HG02759 (cell line): ENCODE measurements around the gene LAMA2.

Experiments
- ATAC-seq: cut with Tn5 transposase; IDR thresholded peaks from one replicate; pipeline ENCODE4 v1.9.1; 2021; ENCODE audit warnings: mild to moderate bottlenecking, moderate library complexity; ENCODE audit not compliant: unreplicated experiment

The LAMA2 gene

GRCh38 chr6:129500958-129501739 is 618.2 kb downstream of the LAMA2 start:
- ATAC-seq: no peak

GRCh38 chr6:129501740-129502660 is 619.1 kb downstream of the LAMA2 start:
- no peak for ATAC-seq

- ATAC-seq: no peak
Measured at GRCh38 chr6:129504456-129504855, 621.5 kb downstream of the LAMA2 start.

GRCh38 chr6:129507059-129507807 is 624.3 kb downstream of the LAMA2 start:
- no peak for ATAC-seq

GRCh38 chr6:129507846-129508245 is 624.9 kb downstream of the LAMA2 start:
- no peak for ATAC-seq

GRCh38 chr6:129508477-129509145 is 625.7 kb downstream of the LAMA2 start:
- ATAC-seq: no peak

GRCh38 chr6:129510950-129511349 is 628.0 kb downstream of the LAMA2 start:
- no peak for ATAC-seq

- ATAC-seq: no peak
Measured at GRCh38 chr6:129513471-129513870, 630.5 kb downstream of the LAMA2 start.

- ATAC-seq: no peak
Measured at GRCh38 chr6:129515004-129515403, 632.1 kb downstream of the LAMA2 start.

GRCh38 chr6:129516005-129516404 is 633.1 kb downstream of the LAMA2 start:
- no peak for ATAC-seq

GRCh38 chr6:129516787-129517186 is 633.8 kb downstream of the LAMA2 start:
- no peak for ATAC-seq

GRCh38 chr6:129517288-129517687 is 634.4 kb downstream of the LAMA2 start:
- no peak for ATAC-seq

GRCh38 chr6:129519750-129520149 is 636.8 kb downstream of the LAMA2 start:
- no peak for ATAC-seq

- no peak for ATAC-seq
Measured at GRCh38 chr6:129521946-129522345, 639.0 kb downstream of the LAMA2 start.

GRCh38 chr6:129523816-129524215 is 640.9 kb downstream of the LAMA2 start:
- no peak for ATAC-seq

- ATAC-seq: no peak
Measured at GRCh38 chr6:129525055-129525454, 642.1 kb downstream of the LAMA2 start.

- ATAC-seq: no peak
Measured at GRCh38 chr6:129534926-129535325, 652.0 kb downstream of the LAMA2 start.

GRCh38 chr6:129536271-129536670 is 653.3 kb downstream of the LAMA2 start:
- ATAC-seq: no peak

GRCh38 chr6:129539032-129539431 is 656.1 kb downstream of the LAMA2 start:
- no peak for ATAC-seq

- no peak for ATAC-seq
Measured at GRCh38 chr6:129542705-129543104, 659.8 kb downstream of the LAMA2 start.

GRCh38 chr6:129543981-129544380 is 661.0 kb downstream of the LAMA2 start:
- ATAC-seq: no peak
